Motor neuron (in vitro differentiated cells): ENCODE results near the gene GRID2. TPM values are rescaled to one million over a fixed set of nuclear protein-coding genes. Genes with fewer than 3 reads are reported as not detected.
"Not testable (repeated sequence)": the region's sequence is repeated elsewhere in the genome, so short reads cannot be mapped to it uniquely, and the experiment has no call there.

ENCODE experiments used
- ATAC-seq, 8 experiments: fragments of 200-7000 bp; cut with Tn5 transposase; replicated peaks in 6 of 8; 2 replicates each; pipeline ENCODE4 v1.8.0; 2021; ENCODE audit warnings: mild to moderate bottlenecking in 8 of 8, moderate library complexity in 8 of 8
- H3K27ac ChIP-seq, 2 donors: fragments of 250-450 bp; sonication (Bioruptor Pico); 2 replicates each; pipeline ENCODE4 v1.9.0; 2021; ENCODE audit warnings: antibody characterized with exemption in 2 of 2, mild to moderate bottlenecking in 2 of 2, moderate library complexity in 1 of 2
- H3K4me1 ChIP-seq, 2 donors: fragments of 250-450 bp; sonication (Bioruptor Pico); replicated peaks in 1 of 2; 2 replicates each; pipeline ENCODE4 v1.6.1; 2021; ENCODE audit warnings: antibody characterized with exemption in 2 of 2, mild to moderate bottlenecking in 2 of 2, moderate library complexity in 1 of 2
- H3K4me3 ChIP-seq, 5 donors: fragments of 250-450 bp; sonication (Bioruptor Pico); 2 replicates each; pipeline ENCODE4 v1.9.0; 2021; ENCODE audit warnings: antibody characterized with exemption in 5 of 5, mild to moderate bottlenecking in 5 of 5, moderate library complexity in 4 of 5
- WGBS, 10 experiments: fragments of 450-650 bp; shearing (Covaris generic); methylation state at CpG; one replicate each; pipeline ENCODE4 v1.0.0; 2022; 5-methylcytosine and 5-hydroxymethylcytosine counted together
- in situ Hi-C, 9 experiments: fragments of 400-800 bp; cut with MboI; loops; one replicate each; pipeline ENCODE4 v1.15.0; 2021; ENCODE audit warnings: low sequenced_read_pairs in 9 of 9, low pct_unique_long_range_greater_than_20kb in 2 of 9; ENCODE audit not compliant: unreplicated experiment in 9 of 9
- total RNA-seq, 8 experiments: library from RNA; unstranded; fragments of 300-600 nt; gene quantifications; 2 replicates each; pipeline versions ENCODE4 v1.2.3 to v1.2.4, GENCODE V29; 2022

The GRID2 gene
- total RNA-seq, 8 experiments from 2014 or later = 0.15 to 11.7 (median 3.8) TPM

GRCh38 chr4:92268642-92269041 lies 35.1 kb upstream of the GRID2 start:
- no peak for ATAC-seq
- no peak overlapping the region for H3K4me3 ChIP-seq
- no peak overlapping the region for H3K27ac ChIP-seq
- in situ Hi-C loops = no loop called here
- H3K4me1 ChIP-seq = no peaks in the 10 kb centered on the region
- WGBS, 10 experiments = 5 to 100% (median 90%) methylated on average over 3 to 4 of the region's 4 CpGs

- Histone ChIP-seq H3K27ac (no peak overlapping the region), H3K4me3 (no peak overlapping the region), H3K4me1 (no peaks in the 10 kb centered on the region)
- WGBS, 10 experiments = 17 to 100% (median 75%) methylated on average over 1 to 2 of the region's 2 CpGs; no CpG with 5 or more reads in 2 of the 10 experiments
- in situ Hi-C loops = no loop called here
- peak in 1 of 8 experiments; percentile 39 for ATAC-seq
These were observed 32.9 kb upstream of the GRID2 start for GRCh38 chr4:92270908-92271307.

- H3K4me3 ChIP-seq, ATAC-seq, H3K27ac ChIP-seq, in situ Hi-C loops, H3K4me1 ChIP-seq: not testable (repeated sequence)
- 48 to 83% methylated on average over 1 to 2 of the region's 4 CpGs; no CpG with 5 or more reads in 8 of the 10 experiments for whole genome bisulfite sequencing, 10 experiments
These were observed 32.2 kb upstream of the GRID2 start for GRCh38 chr4:92271551-92271950.

GRCh38 chr4:92277057-92277881 lies 26.5 kb upstream of the GRID2 start:
- 0 to 83% (median 50%) methylated on average over 1 to 4 of the region's 8 CpGs; no CpG with 5 or more reads in 2 of the 10 experiments for WGBS, 10 experiments
- H3K4me3 ChIP-seq, H3K4me1 ChIP-seq, in situ Hi-C loops, H3K27ac ChIP-seq, ATAC-seq: not testable (repeated sequence)

- WGBS, 10 experiments = 0 to 100% (median 60%) methylated on average over 1 of the region's 1 CpG; no CpG with 5 or more reads in 1 of the 10 experiments
- no peak overlapping the region for H3K27ac ChIP-seq
- ATAC-seq = peak in 2 of 8 experiments; percentile 21 to 69
- H3K4me1 ChIP-seq = no peaks in the 10 kb centered on the region
- H3K4me3 ChIP-seq = no peak overlapping the region
- in situ Hi-C loops = no loop called here
These were observed 24.5 kb upstream of the GRID2 start for GRCh38 chr4:92279296-92279695.

GRCh38 chr4:92299152-92299551 lies 4.6 kb upstream of the GRID2 start:
- Histone ChIP-seq H3K4me1 (peaks cover 0 to 6% of the 10 kb centered on the region in 2 donors), H3K27ac (no peak overlapping the region), H3K4me3 (no peak overlapping the region)
- ATAC-seq = no peak
- in situ Hi-C loops = no loop called here

- 0 to 4% (median 1%) methylated on average over 3 to 10 of the region's 22 CpGs; no CpG with 5 or more reads in 6 of the 10 experiments for WGBS, 10 experiments
- Histone ChIP-seq H3K4me1 (peaks cover 0 to 14% of the 10 kb centered on the region in 2 donors), H3K4me3 (peak overlapping the region; percentile 53 to 77 (median 60)), H3K27ac (peak overlapping the region in 1 of 2 donors; percentile 88)
- ATAC-seq = no peak
- in situ Hi-C loops = loop anchor here in 1 of 9 experiments (25.0 kb wide), 1 partner anchor 1458 kb away; no protein-coding TSS in a partner anchor
These were observed 355 bp downstream of the GRID2 start for GRCh38 chr4:92304121-92304520.

GRCh38 chr4:92304606-92305005 lies 840 bp downstream of the GRID2 start:
- ATAC-seq = no peak
- Histone ChIP-seq H3K4me3 (peak overlapping the region; percentile 53 to 77 (median 60)), H3K27ac (peak overlapping the region in 1 of 2 donors; percentile 88), H3K4me1 (peaks cover 0 to 14% of the 10 kb centered on the region in 2 donors)
- 0 to 12% (median 2%) methylated on average over 1 to 18 of the region's 18 CpGs; no CpG with 5 or more reads in 2 of the 10 experiments for WGBS, 10 experiments
- in situ Hi-C loops = loop anchor here in 1 of 9 experiments (25.0 kb wide), 1 partner anchor 1458 kb away; no protein-coding TSS in a partner anchor

- peak; percentile 64 to 94 (median 92) for ATAC-seq
- Histone ChIP-seq H3K4me1 (peaks cover 0 to 14% of the 10 kb centered on the region in 2 donors), H3K27ac (peak overlapping the region; percentile 66 to 88), H3K4me3 (peak overlapping the region; percentile 53 to 77 (median 60))
- WGBS, 10 experiments = 0 to 10% (median 1%) methylated on average over 2 to 12 of the region's 68 CpGs; no CpG with 5 or more reads in 4 of the 10 experiments
- in situ Hi-C loops = loop anchor here in 1 of 9 experiments (25.0 kb wide), 1 partner anchor 1457 kb away; no protein-coding TSS in a partner anchor
These were observed 1.5 kb downstream of the GRID2 start for GRCh38 chr4:92305148-92305877.

GRCh38 chr4:92305878-92306520 lies 2.2 kb downstream of the GRID2 start:
- peak overlapping the region; percentile 66 to 88 for H3K27ac ChIP-seq
- in situ Hi-C loops = loop anchor here in 1 of 9 experiments (25.0 kb wide), 1 partner anchor 1456 kb away; no protein-coding TSS in a partner anchor
- peaks cover 0 to 14% of the 10 kb centered on the region in 2 donors for H3K4me1 ChIP-seq
- ATAC-seq = peak in 6 of 8 experiments; percentile 28 to 66 (median 60)
- peak overlapping the region; percentile 53 to 77 (median 60) for H3K4me3 ChIP-seq
- 0 to 4% (median 0%) methylated on average over 1 to 11 of the region's 15 CpGs; no CpG with 5 or more reads in 3 of the 10 experiments for WGBS, 10 experiments

- in situ Hi-C loops = loop anchor here in 1 of 9 experiments (25.0 kb wide), 1 partner anchor 1455 kb away; no protein-coding TSS in a partner anchor
- no peak overlapping the region for H3K27ac ChIP-seq
- no peak for ATAC-seq
- H3K4me3 ChIP-seq = peak overlapping the region; percentile 1 to 77 (median 60)
- 44 to 77% (median 58%) methylated on average over 1 to 2 of the region's 2 CpGs; no CpG with 5 or more reads in 2 of the 10 experiments for WGBS, 10 experiments
- peaks cover 0 to 14% of the 10 kb centered on the region in 2 donors for H3K4me1 ChIP-seq
These were observed 3.4 kb downstream of the GRID2 start for GRCh38 chr4:92307181-92307580.

- 0 to 55% (median 9%) methylated on average over 2 to 4 of the region's 4 CpGs; no CpG with 5 or more reads in 2 of the 10 experiments for WGBS, 10 experiments
- no peak overlapping the region for H3K27ac ChIP-seq
These were observed 4.1 kb downstream of the GRID2 start for GRCh38 chr4:92307866-92308265.

More at GRCh38 chr4:92307866-92308265, 4.1 kb downstream of the GRID2 start:
- in situ Hi-C loops = loop anchor here in 1 of 9 experiments (25.0 kb wide), 1 partner anchor 1454 kb away; no protein-coding TSS in a partner anchor
- H3K4me1 ChIP-seq = peaks cover 0 to 13% of the 10 kb centered on the region in 2 donors
- H3K4me3 ChIP-seq = peak overlapping the region; percentile 7 to 77 (median 14)
- ATAC-seq = no peak
